ENCODE data around the gene PCGF1.

The PCGF1 gene

GRCh38 chr2:74507145-74507925 lies at the start of gene PCGF1:
Gene PCGF1, minus strand, starts transcription at chr2:74507695. Its CDS starts 27 bp downstream, at chr2:74507668.
- peak; percentile 98 for DNase-seq (ENCODE audit: low spot score)

- no peak for DNase-seq (ENCODE audit: low spot score)
Measured at GRCh38 chr2:74556831-74557370, 49.4 kb upstream of the PCGF1 start.

GRCh38 chr2:74556159-74556558 lies 48.7 kb upstream of the PCGF1 start:
- no peak for DNase-seq (ENCODE audit: low spot score)

GRCh38 chr2:74555610-74556103 lies 48.2 kb upstream of the PCGF1 start:
- DNase-seq (ENCODE audit: low spot score) = no peak

- peak; percentile 34 for DNase-seq (ENCODE audit: low spot score)
Measured at GRCh38 chr2:74554820-74555531, 47.5 kb upstream of the PCGF1 start.

- peak; percentile 79 for DNase-seq (ENCODE audit: low spot score)
Measured at GRCh38 chr2:74553892-74554819, 46.7 kb upstream of the PCGF1 start, which contains the start of the genes DOK1 and LOXL3. Gene DOK1, plus strand, starts transcription at chr2:74554720. Its CDS starts 35 bp downstream, at chr2:74554755. Gene LOXL3, minus strand, starts transcription at chr2:74553942. Its CDS starts 1,308 bp downstream, at chr2:74552634.

- DNase-seq (ENCODE audit: low spot score) = no peak
Measured at GRCh38 chr2:74552914-74553811, 45.7 kb upstream of the PCGF1 start.

GRCh38 chr2:74551942-74552913 lies 44.7 kb upstream of the PCGF1 start:
- DNase-seq (ENCODE audit: low spot score) = no peak

GRCh38 chr2:74551530-74551929 lies 44.0 kb upstream of the PCGF1 start:
- DNase-seq (ENCODE audit: low spot score) = no peak

- DNase-seq (ENCODE audit: low spot score) = no peak
Measured at GRCh38 chr2:74550231-74550630, 42.7 kb upstream of the PCGF1 start.

GRCh38 chr2:74548900-74549826 lies 41.7 kb upstream of the PCGF1 start:
- DNase-seq (ENCODE audit: low spot score) = no peak

- no peak for DNase-seq (ENCODE audit: low spot score)
Measured at GRCh38 chr2:74548285-74548899, 40.9 kb upstream of the PCGF1 start.

GRCh38 chr2:74546004-74546403 lies 38.5 kb upstream of the PCGF1 start:
- DNase-seq (ENCODE audit: low spot score) = no peak

GRCh38 chr2:74544634-74545033 lies 37.1 kb upstream of the PCGF1 start:
- peak; percentile 17 for DNase-seq (ENCODE audit: low spot score)

- no peak for DNase-seq (ENCODE audit: low spot score)
Measured at GRCh38 chr2:74542978-74543377, 35.5 kb upstream of the PCGF1 start.

- DNase-seq (ENCODE audit: low spot score) = no peak
Measured at GRCh38 chr2:74540291-74540690, 32.8 kb upstream of the PCGF1 start.

GRCh38 chr2:74538881-74539339 lies 31.4 kb upstream of the PCGF1 start:
- DNase-seq (ENCODE audit: low spot score) = no peak

GRCh38 chr2:74537140-74537539 lies 29.6 kb upstream of the PCGF1 start:
- DNase-seq (ENCODE audit: low spot score) = no peak
